Testis (tissue), 2 donors: ENCODE measurements around the gene BAK1.

ENCODE experiments used
- POLR2A ChIP-seq: fragments of 450-650 bp; IDR thresholded peaks from one replicate; pipeline ENCODE4 v1.6.1; 2017; ENCODE audit warnings: antibody characterized with exemption, mild to moderate bottlenecking, moderate library complexity
- TF ChIP-seq, protein P1 (sequence below), 3 experiments: fragments of 450-650 bp in 2 of 3; fragments of 200-600 bp in 1 of 3; sonication (generic) in 1 of 3; IDR thresholded peaks; one replicate each; pipeline ENCODE4 v1.5.1; 2016 to 2019; ENCODE audit warnings: antibody characterized with exemption in 3 of 3, mild to moderate bottlenecking in 2 of 3, moderate library complexity in 1 of 3

GRCh38 chr6:33620856-33621710, 41.0 kb upstream of the BAK1 start, which contains the start of gene ITPR3:
- TF ChIP-seq, protein P1, sequence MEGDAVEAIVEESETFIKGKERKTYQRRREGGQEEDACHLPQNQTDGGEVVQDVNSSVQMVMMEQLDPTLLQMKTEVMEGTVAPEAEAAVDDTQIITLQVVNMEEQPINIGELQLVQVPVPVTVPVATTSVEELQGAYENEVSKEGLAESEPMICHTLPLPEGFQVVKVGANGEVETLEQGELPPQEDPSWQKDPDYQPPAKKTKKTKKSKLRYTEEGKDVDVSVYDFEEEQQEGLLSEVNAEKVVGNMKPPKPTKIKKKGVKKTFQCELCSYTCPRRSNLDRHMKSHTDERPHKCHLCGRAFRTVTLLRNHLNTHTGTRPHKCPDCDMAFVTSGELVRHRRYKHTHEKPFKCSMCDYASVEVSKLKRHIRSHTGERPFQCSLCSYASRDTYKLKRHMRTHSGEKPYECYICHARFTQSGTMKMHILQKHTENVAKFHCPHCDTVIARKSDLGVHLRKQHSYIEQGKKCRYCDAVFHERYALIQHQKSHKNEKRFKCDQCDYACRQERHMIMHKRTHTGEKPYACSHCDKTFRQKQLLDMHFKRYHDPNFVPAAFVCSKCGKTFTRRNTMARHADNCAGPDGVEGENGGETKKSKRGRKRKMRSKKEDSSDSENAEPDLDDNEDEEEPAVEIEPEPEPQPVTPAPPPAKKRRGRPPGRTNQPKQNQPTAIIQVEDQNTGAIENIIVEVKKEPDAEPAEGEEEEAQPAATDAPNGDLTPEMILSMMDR (IDR thresholded peaks at IDR 0.05), result no peak
- TF ChIP-seq POLR2A, result no peak
